Activated naive CD4-positive, alpha-beta T cell treated with anti-CD3 and anti-CD28 coated beads, Interleukin-2, amount 50 U/mL, for 16 hours (primary cell): ENCODE results near the gene AHCTF1.

Experiments
- DNase-seq: peaks from one replicate; pipeline ENCODE4 v3.0.0-alpha.2; 2020

AHCTF1 gene

GRCh38 chr1:246931549-246932365 lies at the start of gene AHCTF1:
Gene AHCTF1 (minus strand): TSS chr1:246931948. CDS start chr1:246918370, 13,578 bp downstream.
- peak; percentile 95 for DNase-seq

- DNase-seq = no peak
These were observed 47.0 kb upstream of the AHCTF1 start for GRCh38 chr1:246978785-246979184.

GRCh38 chr1:246978281-246978680 lies 46.5 kb upstream of the AHCTF1 start:
- no peak for DNase-seq

GRCh38 chr1:246971969-246972368 lies 40.2 kb upstream of the AHCTF1 start:
- DNase-seq = no peak

- peak; percentile 38 for DNase-seq
These were observed 39.5 kb upstream of the AHCTF1 start for GRCh38 chr1:246971090-246971721.

- DNase-seq = no peak
These were observed 37.9 kb upstream of the AHCTF1 start for GRCh38 chr1:246969621-246970020.

GRCh38 chr1:246966502-246966901 lies 34.8 kb upstream of the AHCTF1 start:
- DNase-seq = no peak

- no peak for DNase-seq
These were observed 28.4 kb upstream of the AHCTF1 start for GRCh38 chr1:246959944-246960693.

GRCh38 chr1:246954126-246954525 lies 22.4 kb upstream of the AHCTF1 start:
- DNase-seq = no peak

- no peak for DNase-seq
These were observed 19.7 kb upstream of the AHCTF1 start for GRCh38 chr1:246951413-246951812.

GRCh38 chr1:246949956-246950355 lies 18.2 kb upstream of the AHCTF1 start:
- DNase-seq = no peak

- DNase-seq = no peak
These were observed 15.5 kb upstream of the AHCTF1 start for GRCh38 chr1:246947255-246947654.

GRCh38 chr1:246946366-246946765 lies 14.6 kb upstream of the AHCTF1 start:
- DNase-seq = no peak

GRCh38 chr1:246934765-246935164 lies 3.0 kb upstream of the AHCTF1 start:
- no peak for DNase-seq

- no peak for DNase-seq
These were observed 2.1 kb upstream of the AHCTF1 start for GRCh38 chr1:246933893-246934292.

- no peak for DNase-seq
These were observed 585 bp upstream of the AHCTF1 start for GRCh38 chr1:246932366-246932700.

- DNase-seq = peak; percentile 54
These were observed 759 bp downstream of the AHCTF1 start for GRCh38 chr1:246930830-246931548.

- no peak for DNase-seq
These were observed 5.6 kb downstream of the AHCTF1 start for GRCh38 chr1:246925997-246926626.

- no peak for DNase-seq
These were observed 7.8 kb downstream of the AHCTF1 start for GRCh38 chr1:246923900-246924299.

- no peak for DNase-seq
These were observed 8.3 kb downstream of the AHCTF1 start for GRCh38 chr1:246923482-246923881.

GRCh38 chr1:246921481-246921880 lies 10.3 kb downstream of the AHCTF1 start:
- DNase-seq = no peak

GRCh38 chr1:246919902-246920301 lies 11.8 kb downstream of the AHCTF1 start:
- no peak for DNase-seq
